ENCODE data around the gene CFAP46.

DNA sequence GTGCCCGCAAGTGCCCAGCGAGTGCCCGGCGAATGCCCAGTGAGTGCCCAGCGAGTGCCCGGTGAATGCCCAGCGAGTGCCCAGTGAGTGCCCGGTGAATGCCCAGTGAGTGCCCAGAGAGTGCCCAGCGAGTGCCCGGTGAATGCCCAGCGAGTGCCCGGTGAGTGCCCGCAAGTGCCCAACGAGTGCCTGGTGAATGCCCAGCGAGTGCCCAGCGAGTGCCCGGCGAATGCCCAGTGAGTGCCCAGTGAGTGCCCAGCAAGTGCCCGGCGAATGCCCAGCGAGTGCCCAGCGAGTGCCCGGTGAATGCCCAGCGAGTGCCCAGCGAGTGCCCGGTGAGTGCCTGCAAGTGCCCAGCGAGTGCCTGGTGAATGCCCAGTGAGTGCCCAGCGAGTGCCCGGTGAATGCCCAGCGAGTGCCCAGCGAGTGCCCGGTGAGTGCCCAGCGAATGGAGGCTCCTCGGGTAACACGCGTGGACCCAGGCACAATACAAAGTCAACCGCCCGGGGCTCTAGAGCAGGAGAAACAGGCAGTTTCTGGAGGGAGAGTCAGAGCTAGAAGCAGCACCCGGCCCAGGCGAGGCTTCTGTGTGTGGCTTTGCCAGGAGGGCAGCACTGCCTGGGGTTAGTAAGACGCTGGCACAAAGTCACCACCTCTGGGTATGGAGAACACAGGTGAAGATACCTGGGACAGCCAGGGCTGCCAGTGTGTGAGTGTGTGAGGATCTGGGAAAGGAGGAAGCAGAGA is 38.2 kb upstream of the CFAP46 start:
- TF ChIP-seq, protein P1, sequence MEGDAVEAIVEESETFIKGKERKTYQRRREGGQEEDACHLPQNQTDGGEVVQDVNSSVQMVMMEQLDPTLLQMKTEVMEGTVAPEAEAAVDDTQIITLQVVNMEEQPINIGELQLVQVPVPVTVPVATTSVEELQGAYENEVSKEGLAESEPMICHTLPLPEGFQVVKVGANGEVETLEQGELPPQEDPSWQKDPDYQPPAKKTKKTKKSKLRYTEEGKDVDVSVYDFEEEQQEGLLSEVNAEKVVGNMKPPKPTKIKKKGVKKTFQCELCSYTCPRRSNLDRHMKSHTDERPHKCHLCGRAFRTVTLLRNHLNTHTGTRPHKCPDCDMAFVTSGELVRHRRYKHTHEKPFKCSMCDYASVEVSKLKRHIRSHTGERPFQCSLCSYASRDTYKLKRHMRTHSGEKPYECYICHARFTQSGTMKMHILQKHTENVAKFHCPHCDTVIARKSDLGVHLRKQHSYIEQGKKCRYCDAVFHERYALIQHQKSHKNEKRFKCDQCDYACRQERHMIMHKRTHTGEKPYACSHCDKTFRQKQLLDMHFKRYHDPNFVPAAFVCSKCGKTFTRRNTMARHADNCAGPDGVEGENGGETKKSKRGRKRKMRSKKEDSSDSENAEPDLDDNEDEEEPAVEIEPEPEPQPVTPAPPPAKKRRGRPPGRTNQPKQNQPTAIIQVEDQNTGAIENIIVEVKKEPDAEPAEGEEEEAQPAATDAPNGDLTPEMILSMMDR (IDR thresholded peaks at IDR 0.05 in 2 of 3, conservative IDR thresholded peaks at IDR 0.05 in 1 of 3; ENCODE audit: control insufficient read depth in 2 of 3, extremely low read depth in 1 of 3, insufficient read depth in 1 of 3, low read depth in 3 of 3, low read length in 3 of 3) = no peak
- TF ChIP-seq ZNF384 (IDR thresholded peaks at IDR 0.05; ENCODE audit: borderline replicate concordance, low read depth, low read length) (no peak), NFXL1 (IDR thresholded peaks at IDR 0.05; ENCODE audit: borderline replicate concordance) (no peak), ESRRA (IDR thresholded peaks at IDR 0.05; ENCODE audit: low read length) (no peak), SMC3 (IDR thresholded peaks at IDR 0.05; ENCODE audit: borderline replicate concordance, low read length) (no peak), CREM (IDR thresholded peaks at IDR 0.05; ENCODE audit: low read depth) (no peak), ZNF24 (IDR thresholded peaks at IDR 0.05) (no peak), EP300 (IDR thresholded peaks at IDR 0.05; ENCODE audit: borderline replicate concordance in 1 of 2, control insufficient read depth in 1 of 2, low read depth in 2 of 2, low read length in 2 of 2) (no peak), HDGF (IDR thresholded peaks at IDR 0.05) (no peak), MYC (IDR thresholded peaks at IDR 0.05; ENCODE audit: insufficient read depth, insufficient read length, insufficient replicate concordance, low read length, severe bottlenecking) (no peak), TAF1 (IDR thresholded peaks at IDR 0.05; ENCODE audit: borderline replicate concordance, low read depth, low read length) (no peak)
- TF ChIP-seq, protein P2, sequence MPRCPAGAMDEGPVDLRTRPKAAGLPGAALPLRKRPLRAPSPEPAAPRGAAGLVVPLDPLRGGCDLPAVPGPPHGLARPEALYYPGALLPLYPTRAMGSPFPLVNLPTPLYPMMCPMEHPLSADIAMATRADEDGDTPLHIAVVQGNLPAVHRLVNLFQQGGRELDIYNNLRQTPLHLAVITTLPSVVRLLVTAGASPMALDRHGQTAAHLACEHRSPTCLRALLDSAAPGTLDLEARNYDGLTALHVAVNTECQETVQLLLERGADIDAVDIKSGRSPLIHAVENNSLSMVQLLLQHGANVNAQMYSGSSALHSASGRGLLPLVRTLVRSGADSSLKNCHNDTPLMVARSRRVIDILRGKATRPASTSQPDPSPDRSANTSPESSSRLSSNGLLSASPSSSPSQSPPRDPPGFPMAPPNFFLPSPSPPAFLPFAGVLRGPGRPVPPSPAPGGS (IDR thresholded peaks at IDR 0.05; ENCODE audit: borderline replicate concordance, insufficient read depth, low read depth, low read length, poor library complexity, severe bottlenecking) = no peak
